ENCODE results near the gene TNS3. TPM values are rescaled to one million over a fixed set of nuclear protein-coding genes. Genes with fewer than 3 reads are reported as not detected.

Gene TNS3
- total RNA-seq, 1 donor from 2014 or later = 210 TPM

DNA sequence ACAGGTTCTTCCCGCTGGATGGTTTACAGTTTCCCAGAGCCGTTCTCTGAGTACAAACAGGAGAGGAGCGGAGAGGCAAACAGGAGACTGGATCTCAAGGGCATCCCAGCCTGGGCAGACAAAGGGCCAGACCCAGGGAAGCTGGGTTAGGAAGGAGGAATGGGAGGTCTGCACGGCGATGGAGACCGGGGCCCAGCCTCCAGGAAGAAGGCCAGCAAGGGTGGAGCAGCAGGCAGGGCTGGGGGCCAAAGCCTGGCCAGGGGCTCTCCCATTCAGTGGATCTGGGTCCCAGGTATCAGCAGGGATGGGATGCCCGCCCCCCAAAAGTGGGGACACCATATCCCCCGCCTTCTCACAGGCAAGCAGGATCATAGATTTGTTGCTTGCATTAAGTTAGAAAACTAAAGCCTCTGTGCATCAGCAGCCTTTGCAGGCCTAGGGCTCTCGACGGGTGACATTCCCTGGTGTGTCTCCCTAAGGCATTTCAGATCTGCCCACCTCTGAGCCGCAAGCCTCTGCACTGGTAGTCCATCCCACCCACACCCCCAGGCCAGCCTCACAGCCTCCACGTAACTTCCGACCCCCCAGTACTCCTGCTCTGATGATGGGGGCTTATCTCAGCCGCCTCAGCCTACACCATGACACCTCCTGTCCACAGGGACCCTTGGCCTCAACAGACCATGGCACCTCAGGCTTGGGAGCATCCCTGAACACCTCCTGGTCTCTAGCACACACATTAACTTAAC, 59.9 kb downstream of the TNS3 start:
- DNase-seq (ENCODE audit: low read depth) = no peak

DNA sequence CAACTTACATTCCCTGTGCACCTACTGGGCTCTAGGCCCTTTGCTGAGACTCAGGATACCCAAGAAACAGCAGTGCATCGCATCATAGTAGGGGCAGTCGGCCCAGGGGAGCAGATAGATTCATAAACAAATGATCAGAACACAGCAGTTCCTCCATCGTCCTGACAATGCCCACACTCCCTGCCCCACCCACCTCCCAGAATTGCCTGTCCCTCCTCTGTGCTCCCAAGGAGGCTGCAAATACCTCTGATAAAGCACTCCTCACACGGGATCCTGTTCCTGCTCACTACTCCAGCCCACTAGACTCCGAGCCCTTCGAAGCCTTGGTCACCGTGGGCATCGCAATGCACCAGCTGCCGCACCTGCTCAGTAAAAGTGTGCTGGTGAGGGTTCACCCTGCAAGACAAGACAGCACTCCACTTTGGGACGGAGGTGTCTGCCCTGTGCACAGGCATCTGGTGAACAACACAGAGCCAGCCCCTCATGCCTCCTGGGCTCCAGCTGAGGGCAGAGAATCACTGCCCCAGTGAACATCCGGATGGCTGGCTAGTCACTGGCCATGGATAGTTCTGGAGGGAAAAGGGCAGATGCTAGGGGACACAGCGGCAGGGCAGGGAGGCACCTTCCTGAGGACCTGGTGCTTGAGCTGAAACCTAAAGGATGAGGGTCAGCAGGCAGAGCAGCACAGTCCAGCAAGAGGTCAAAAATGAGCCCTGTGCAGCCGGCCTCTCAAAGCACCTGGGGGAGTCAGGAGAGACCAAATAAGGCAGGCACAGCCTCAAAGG, 60.7 kb downstream of the TNS3 start:
- no peak for DNase-seq (ENCODE audit: low read depth)

DNA sequence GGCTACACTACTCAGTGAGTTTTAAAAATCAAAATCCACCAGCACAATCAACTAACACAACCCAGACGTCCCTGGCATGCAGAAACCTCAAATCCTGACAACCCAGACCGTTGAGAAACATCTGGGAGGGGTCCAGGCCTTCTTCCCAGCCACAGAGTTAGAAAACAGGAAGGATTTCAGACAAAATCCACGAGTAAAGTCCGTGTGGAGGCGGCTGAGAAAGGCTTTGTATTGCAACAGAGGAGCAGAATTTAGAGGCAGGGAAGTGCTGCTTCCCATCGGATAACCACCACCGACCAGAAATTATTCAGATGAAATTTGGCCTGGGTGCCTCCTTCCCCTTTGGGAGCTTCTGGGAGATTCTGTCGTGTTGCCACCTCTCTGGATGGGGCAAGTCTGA, 61.5 kb downstream of the TNS3 start:
- DNase-seq (ENCODE audit: low read depth) = peak; percentile 77

DNA sequence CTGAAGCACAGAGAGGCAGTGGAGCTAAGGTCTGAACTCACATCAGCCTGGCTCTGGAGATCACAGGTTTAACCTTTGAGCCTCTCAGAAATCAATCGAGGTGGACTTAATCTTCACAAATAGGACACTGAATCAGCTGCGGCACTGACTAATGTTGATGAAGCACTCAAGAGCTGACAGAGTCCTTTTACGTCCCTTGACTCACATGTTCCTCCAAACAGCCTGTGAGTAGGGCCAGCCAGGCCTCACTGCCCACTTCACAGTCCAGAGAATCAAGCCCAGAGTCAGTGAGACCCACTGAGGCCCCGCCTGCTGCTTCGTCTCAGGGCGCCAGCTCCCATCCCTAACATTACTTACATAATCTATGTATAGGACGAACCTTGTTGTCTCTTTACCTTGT, 63.1 kb downstream of the TNS3 start:
- peak; percentile 86 for DNase-seq (ENCODE audit: low read depth)

DNA sequence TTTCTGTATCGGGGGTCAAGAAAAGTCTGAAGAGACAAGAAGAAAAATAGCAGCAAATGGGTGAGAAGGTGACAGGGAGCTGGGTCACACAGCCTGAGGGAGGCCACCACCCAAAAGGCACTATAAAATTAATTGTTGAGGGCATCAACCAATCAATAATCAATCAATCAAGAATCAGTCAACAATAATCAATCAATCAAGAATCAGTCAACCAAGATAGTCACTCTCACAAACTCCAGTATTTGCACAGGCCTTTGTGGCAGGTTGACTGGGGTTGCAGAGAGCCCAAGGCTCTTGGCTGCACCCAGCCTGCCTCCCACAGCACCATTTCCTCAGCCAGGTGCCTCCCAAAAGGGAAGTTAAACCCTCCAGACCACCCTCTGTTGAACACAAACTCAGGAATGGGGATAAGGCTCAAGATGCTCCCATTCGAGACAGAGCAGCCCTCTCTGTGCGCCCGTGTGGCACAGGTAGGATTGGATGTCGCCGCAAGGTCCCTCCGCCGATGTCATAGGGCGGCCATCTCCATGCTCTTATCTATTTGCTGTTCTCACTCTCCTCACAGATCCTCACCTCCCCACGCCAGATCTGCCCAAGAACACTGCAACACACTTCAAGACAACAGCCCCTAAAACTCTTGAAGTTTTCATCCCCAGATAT, 64.0 kb downstream of the TNS3 start:
- DNase-seq (ENCODE audit: low read depth) = no peak

DNA sequence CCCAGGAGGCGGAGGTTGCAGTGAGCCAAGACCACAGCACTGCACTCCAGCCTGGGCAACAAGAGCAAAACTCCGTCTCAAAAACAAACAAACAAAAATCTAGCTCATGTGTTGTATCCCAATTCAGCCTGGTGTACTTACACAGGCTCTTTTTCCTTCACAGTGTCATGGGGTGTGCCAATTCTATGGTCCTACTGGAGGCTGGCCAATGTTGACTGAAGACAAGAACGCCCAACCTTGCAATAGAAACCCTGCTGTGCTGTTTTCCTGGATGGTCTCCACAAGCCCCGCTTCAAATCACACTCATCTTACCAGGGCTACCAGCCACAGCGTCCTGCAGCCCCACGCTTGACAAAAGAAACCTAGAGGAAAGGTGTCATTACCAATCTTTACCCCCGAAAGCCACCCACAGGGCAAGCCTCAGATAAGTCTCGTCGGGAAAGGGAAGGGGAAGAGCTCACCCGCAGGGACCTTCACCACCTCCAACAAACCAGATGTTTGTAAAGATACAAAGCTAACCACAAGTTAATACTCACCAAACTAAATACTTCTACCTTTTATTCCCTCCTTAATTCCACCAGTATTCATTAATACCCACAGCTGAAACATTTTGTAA, 64.8 kb downstream of the TNS3 start:
- DNase-seq (ENCODE audit: low read depth) = no peak

DNA sequence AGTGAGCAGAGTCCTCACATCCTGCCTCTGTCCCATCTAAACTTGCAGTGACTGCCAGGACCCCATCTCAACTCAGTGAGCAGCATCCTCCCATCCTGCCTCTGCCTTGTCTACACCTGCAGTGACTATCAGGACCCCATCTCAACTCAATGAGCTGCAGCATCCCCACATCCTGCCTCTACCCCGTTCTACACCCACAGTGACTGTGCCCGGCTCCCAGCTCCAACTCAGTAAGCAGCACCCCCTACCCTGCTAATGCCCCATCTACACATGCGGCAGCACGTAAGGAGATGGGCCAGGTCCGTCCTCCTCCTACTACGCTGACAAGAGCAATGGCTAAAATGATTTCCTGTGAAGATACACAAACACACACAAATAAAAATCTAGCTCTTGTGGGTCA, 65.5 kb downstream of the TNS3 start:
- no peak for DNase-seq (ENCODE audit: low read depth)

DNA sequence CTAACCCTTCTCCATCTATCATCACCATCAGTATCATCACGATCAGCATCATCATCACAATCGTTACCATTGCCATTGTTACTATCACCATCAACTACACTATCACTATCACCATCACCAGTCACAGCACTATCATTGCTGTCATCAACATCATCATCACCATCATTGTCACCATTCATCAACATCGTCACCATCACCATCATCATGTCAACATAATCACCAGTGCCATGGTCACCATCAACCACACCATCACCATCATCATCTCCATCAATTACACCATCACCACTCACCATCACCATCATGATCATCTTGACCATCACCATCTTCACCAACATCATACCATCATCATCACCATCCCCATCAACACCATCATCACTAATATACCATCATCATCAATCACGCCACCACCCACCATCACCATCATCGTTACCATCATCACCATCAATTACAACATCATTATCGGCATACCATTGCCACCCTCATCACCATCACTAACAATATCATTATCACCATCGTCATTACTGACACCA, 66.5 kb downstream of the TNS3 start:
- no peak for DNase-seq (ENCODE audit: low read depth)

DNA sequence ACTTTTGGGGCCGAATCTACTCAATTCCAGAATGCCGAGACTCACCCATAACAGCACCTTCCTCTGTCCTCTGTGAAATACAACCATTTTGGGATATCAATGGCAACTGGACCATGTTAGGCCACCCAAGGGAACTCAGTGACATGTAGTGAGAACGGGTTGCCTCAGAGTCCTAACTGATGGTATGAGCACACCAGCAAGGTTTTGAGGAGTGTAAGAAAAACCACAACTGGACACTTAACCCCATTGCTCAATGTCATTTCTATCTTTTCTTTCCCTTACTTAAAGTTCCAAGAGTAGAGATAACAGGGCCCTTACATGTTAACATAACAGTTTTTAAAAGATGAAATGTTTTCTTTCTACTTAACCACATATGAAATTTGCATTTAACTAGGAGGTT, 67.1 kb downstream of the TNS3 start:
- no peak for DNase-seq (ENCODE audit: low read depth)

DNA sequence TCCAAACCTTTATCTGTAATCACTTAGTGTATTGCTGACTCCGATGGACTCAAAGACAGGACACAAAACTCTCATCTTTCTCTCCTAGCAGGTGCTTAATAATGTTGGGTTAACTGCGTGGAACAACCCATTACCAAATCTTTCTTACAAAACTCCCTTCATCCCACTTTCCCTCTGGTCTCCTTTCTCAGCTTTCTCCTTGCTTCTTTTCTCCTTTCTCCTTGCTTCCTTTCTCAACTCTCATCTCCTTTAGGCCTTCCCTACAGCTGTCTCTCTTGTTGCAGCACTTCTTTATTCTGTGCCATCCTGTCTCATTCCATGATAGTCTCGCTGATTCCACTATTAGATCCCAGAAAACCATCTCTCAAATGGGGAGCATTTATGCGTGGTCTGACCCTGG, 67.5 kb downstream of the TNS3 start:
- DNase-seq (ENCODE audit: low read depth) = no peak

DNA sequence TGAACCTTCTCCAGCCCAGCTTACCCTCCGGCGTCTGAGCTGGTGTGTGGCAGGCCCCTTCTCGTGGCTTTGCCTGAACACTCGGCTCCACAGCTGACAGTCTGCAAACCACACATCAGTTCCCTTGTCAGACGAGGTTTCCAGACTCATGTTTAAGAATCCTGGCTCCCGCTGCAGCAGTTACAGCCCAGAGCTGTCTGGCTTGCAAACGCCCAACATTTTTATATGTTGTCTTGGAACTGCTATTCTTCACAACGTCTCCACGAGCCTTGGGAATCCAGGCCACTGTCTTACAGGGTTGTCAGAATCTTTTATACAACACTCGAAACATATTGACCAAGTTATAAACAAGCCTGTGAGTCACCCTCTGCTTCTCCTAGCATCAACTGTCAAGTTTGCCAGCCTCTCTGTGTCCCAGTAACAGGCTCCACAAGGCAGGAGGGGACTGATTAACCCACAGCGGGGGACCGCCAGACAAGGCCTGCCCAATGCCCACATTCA, 68.1 kb downstream of the TNS3 start:
- DNase-seq (ENCODE audit: low read depth) = peak; percentile 82

DNA sequence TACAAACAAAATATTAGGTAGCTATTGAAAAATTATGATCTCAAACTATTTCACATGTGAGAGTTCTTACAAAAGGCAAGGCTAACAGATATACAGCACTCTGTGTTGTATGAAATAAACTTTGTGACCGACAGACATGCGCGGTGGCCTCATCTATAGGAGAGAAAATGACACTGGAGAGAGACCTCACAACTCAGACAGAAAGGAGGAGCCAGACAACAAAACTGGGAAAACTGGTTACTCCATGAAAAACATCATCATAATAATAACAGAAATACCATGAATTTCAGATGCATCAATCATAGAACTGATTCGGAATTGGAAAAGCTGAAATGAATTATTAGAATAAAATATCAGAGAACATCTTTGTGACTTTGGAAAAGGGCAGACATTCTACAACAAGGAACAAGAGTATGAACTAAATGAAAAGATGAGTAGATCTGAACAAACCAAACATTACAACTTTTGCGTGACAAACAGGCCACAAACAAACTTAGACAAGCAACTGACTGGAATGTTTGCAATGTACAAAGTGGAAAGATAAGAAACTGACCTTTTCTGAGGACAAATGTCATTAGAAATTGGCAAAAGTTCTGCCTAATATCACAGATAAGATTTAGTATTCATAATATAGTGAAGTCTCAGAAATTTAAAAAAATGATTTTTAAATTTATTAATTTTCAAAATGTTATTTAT, 69.3 kb downstream of the TNS3 start:
- DNase-seq (ENCODE audit: low read depth) = no peak

DNA sequence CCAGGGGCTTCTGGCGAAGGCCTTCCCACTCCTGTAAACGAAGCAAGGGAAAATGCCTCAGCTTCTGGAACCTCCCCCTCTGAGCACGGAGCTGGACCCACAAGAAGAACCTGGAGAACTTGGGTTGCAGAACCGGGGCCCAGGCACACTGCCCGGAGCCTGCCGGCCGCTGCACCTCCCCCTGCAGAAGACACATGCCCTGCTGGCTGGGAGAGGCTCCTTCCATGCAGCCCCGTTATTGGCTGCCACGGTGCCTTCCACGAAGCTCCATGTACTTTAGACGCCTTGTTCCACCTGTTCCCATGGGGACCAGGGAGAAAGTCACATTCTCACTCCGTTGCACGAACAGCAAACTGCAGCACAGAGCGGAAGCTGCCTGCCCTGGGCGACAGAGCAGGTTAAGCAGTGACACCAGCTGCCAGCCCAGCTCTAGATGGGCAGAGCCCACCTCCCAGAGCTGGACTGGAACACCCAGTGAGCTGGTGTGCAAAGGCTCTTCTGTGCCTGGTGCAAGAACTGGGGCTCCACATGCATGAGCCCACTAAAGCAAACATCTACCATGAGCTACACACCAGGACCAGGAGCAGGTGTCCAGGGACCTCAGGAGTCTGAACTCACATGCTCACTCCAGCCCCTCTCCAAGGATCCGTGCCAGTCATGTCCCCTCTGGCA, 70.1 kb downstream of the TNS3 start:
- no peak for DNase-seq (ENCODE audit: low read depth)

DNA sequence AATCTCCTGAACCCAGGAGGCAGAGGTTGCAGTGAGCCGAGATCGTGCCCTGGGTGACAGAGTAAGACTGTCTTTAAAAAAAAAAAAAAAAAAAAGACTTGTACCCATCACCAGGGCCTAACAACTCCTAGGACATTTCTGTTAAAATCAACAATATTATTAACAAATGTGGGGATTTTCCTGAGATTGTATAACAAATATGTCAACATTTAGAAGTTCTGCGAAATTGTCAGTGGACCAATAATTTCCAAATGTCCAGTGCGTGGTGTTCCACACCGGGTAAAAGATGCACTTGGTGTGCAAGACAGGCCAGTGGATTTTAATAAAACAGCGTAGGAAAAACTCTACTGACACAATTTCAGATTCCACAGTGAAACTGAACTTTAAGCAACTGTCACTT, 71.1 kb downstream of the TNS3 start:
- no peak for DNase-seq (ENCODE audit: low read depth)

DNA sequence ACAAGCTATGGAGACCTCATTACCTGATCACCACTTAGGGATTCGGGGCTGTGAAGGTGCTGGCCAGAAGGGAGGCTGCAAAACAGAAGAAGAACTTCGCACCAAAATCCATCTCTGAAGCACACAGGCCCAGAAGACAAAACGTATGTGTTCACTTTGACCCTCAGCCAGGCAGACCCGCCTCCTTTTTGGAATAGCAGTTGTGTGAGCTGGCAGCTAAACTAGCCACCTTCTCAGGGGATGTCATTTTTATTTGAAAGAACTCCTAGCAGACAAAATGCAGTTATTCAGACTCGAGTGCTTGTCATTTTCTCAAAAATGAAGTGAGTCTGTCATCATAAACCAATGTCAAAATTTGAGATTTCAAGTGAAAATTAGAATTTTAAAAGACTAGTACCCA, 71.7 kb downstream of the TNS3 start:
- DNase-seq (ENCODE audit: low read depth) = no peak

DNA sequence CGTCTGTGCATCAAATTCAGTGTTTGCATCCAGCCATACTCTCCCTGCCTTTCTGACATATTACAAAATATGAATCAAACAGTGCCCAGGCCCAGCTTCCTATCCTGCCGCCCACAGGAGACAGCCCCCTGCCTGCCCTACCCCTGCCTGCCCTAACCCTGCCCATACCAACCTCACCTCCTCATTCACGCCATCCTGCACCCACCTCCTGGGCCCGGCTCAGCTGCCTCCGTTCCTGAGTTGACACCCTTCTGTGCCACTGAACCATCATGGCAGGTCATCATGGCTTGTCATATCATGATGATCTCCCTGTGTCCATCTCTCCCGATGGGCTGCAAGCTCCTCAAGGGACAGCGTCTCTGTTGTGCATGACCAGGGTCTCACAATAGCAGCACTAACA, 72.3 kb downstream of the TNS3 start:
- no peak for DNase-seq (ENCODE audit: low read depth)

DNA sequence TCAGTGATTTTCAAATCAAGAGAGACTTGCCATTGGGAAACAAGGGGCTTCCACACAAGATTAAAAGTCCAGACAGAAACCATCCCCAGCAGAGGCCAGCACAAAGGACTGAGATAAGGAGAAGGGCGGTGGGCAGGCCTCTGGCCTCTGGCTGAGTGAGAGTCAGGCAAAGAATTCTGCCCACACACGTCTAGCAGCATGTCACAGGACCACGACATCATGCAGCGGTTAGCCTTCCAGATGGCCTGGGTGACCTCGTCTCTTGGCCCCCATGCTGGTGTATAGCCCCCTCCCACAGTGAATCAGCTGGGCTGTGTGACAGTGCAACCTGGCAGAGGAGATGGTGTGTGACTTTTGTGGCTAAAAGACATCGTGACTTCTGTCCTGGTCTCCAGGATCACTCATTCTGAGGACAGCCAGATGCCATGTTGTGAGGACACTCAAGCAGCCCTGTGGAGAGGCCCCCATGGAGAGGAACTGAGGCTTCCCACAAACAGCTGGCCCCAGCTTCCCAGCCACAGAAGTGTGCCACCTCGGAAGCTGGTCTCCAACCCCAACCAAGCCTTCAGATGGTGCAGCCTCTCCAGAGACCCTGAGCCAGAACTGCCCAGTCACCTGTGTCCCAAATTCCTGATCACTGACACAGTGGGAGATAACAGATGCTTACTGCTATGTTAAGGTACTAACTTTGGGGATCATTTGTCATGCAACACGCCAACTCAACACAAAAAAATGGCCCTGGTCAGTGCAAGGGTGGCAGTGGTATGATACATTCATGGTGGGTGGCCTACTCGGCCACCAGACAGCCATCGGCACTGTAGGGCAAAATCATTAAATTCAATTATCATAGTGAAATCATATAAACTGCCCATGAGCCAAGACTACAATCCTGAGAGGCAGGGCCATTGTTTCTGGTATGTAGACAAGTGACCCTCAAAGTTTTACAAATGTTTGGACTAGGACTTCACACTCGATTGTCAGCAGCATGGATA, 73.2 kb downstream of the TNS3 start:
- no peak for DNase-seq (ENCODE audit: low read depth)

DNA sequence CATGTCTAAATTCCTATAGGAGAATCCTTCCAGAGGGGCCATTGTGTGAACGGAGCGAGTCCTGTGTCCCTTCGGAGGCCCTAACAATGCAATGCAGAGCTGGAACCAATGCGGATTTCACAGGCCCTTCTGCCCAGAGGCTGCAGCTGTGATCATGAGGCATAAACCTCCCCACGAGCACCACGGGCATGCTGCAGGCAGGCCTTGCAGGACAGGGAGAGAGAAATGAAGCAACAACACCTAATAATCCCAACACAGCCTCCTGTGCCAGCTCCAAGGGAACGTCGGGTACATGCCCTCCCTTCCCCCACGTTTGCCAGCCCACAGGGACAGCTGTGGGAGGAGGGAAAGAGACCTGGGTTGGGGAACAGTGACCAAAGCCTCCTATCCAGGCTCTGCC, 74.4 kb downstream of the TNS3 start:
- DNase-seq (ENCODE audit: low read depth) = no peak

All from renal cortical epithelial cell (primary cell).